OCI-LY3 (cell line): ENCODE measurements around the gene AAMP.
A peak's percentile ranks its signal among the peaks of the same experiment; 100 is the strongest.

Experiments
- H2AFZ ChIP-seq: fragments of 200-600, 300-600 bp; shearing (Covaris generic); 2 replicates; pipeline ENCODE4 v1.6.0; 2014; ENCODE audit warnings: antibody characterized with exemption, low read depth, low read length
- H3K27ac ChIP-seq: fragments of 200-600, 300-600 bp; sonication (generic); 2 replicates; pipeline ENCODE4 v1.5.1; 2014; ENCODE audit warnings: mild to moderate bottlenecking, low read length, moderate library complexity, mixed read lengths
- H3K27me3 ChIP-seq: fragments of 200-600, 300-600 bp; sonication (generic); 2 replicates; pipeline ENCODE4 v1.6.1; 2014; ENCODE audit warnings: low read depth, low read length, mixed read lengths
- H3K36me3 ChIP-seq: fragments of 200-600, 300-600 bp; sonication (generic); replicated peaks from 2 replicates; pipeline ENCODE3; 2014; ENCODE audit warnings: low read depth, low read length, mixed read lengths
- H3K4me1 ChIP-seq: fragments of 300-600, 200-600 bp; sonication (generic); 2 replicates; pipeline ENCODE4 v1.6.1; 2014; ENCODE audit warnings: low read length, mixed read lengths
- H3K4me2 ChIP-seq: fragments of 200-600, 300-600 bp; sonication (generic); 2 replicates; pipeline ENCODE4 v1.6.1; 2014; ENCODE audit warnings: low read length, mixed read lengths
- H3K4me3 ChIP-seq: fragments of 300-600, 200-600 bp; sonication (generic); 2 replicates; pipeline ENCODE4 v1.5.1; 2014; ENCODE audit warnings: antibody characterized with exemption, mild to moderate bottlenecking, low read length, moderate library complexity
- H3K79me2 ChIP-seq: fragments of 300-600, 200-600 bp; shearing (Covaris generic); 2 replicates; pipeline ENCODE4 v1.6.1; 2014; ENCODE audit warnings: mild to moderate bottlenecking, low read length, mixed read lengths
- H3K9ac ChIP-seq: fragments of 300-600, 200-600 bp; shearing (Covaris generic); 2 replicates; pipeline ENCODE4 v1.6.0; 2014; ENCODE audit warnings: mild to moderate bottlenecking, low read length, moderate library complexity
- H3K9me3 ChIP-seq: fragments of 200-600, 300-600 bp; shearing (Covaris generic); 2 replicates; pipeline ENCODE4 v1.6.1; 2014; ENCODE audit warnings: low read length, mixed read lengths; ENCODE audit not compliant: insufficient read depth
- H4K20me1 ChIP-seq: fragments of 200-600, 300-600 bp; sonication (generic); 2 replicates; pipeline ENCODE4 v1.6.1; 2016; ENCODE audit warnings: low read length, mixed read lengths; ENCODE audit not compliant: insufficient read depth
- EZH2phosphoT487 ChIP-seq: fragments of 200-600 bp; shearing (Covaris generic); IDR thresholded peaks from 2 replicates; pipeline ENCODE4 v1.6.1; 2018; ENCODE audit warnings: antibody characterized with exemption, mixed run types, low read depth
- TF ChIP-seq, protein P1 (sequence below): fragments of 200-600, 300-600 bp; sonication (generic); IDR thresholded peaks from 2 replicates; pipeline ENCODE4 v1.5.1; 2014; ENCODE audit warnings: antibody characterized with exemption, low read length, low read depth

The AAMP gene

DNA sequence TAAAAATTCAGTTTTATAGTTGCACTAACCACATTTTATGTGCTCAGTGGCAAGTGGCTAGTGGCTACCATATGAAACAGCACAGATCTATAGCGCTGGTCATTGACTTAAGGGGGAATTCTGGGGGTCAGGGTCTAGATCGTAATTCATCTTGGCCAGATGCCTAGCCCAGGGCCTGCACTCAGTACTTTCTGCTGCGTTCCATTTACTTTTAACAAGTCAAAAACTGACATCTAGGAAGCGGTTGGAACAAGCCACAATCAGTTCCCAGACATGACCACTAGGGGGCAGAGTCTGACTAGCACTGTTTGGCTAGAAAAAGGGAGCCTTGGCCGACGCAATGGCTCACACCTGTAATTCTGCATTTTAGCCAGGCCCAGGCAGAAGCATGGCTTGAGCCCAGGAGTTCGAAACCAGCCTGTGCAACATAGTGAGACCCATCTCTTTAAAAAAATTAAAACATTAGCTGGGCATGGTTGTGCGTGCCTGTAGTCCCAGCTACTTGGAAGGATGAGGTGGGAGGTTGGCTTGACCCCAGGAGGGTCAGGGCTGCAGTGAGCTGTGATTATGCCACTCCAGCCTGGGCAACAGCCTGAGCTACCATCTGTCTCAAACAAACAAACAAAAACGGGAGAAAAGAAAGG is 31.4 kb upstream of the AAMP start:
- Histone ChIP-seq H3K27ac (no peak overlapping the region), H3K4me3 (no peak overlapping the region), H3K9me3 (no peaks in the 10 kb centered on the region), H3K4me2 (peak overlapping the region; percentile 53; the same call in 1 of the 2 replicates), H4K20me1 (no peaks in the 10 kb centered on the region), H3K9ac (0 out of 2 replicates have a peak overlapping the region, but pooled peaks have one; percentile 39), H3K27me3 (no peaks in the 10 kb centered on the region), H3K36me3 (no peaks in the 10 kb centered on the region), H2AFZ (no peak overlapping the region), H3K79me2 (no peaks in the 10 kb centered on the region), H3K4me1 (no peaks in the 10 kb centered on the region)
- TF ChIP-seq EZH2phosphoT487, result no peak
- TF ChIP-seq, protein P1, sequence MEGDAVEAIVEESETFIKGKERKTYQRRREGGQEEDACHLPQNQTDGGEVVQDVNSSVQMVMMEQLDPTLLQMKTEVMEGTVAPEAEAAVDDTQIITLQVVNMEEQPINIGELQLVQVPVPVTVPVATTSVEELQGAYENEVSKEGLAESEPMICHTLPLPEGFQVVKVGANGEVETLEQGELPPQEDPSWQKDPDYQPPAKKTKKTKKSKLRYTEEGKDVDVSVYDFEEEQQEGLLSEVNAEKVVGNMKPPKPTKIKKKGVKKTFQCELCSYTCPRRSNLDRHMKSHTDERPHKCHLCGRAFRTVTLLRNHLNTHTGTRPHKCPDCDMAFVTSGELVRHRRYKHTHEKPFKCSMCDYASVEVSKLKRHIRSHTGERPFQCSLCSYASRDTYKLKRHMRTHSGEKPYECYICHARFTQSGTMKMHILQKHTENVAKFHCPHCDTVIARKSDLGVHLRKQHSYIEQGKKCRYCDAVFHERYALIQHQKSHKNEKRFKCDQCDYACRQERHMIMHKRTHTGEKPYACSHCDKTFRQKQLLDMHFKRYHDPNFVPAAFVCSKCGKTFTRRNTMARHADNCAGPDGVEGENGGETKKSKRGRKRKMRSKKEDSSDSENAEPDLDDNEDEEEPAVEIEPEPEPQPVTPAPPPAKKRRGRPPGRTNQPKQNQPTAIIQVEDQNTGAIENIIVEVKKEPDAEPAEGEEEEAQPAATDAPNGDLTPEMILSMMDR, result peak; percentile 79

DNA sequence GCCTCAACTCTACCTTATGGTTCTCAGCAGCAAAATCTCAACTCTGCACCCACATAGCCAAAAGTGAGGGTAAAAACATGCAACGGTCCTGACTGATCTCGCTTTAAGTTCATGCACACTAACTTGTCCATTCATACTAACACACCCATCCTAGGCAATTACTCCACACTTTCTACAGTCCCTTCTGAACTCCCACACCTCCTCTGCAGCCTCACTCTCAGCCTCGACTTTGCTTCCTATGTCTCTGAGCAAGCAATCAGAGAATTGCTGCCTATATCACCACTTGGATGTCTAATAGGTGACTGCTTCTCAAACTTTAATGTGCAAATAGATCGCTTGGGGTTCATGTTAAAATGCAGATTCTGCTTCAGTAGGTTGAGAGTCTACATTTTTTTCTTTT is 30.2 kb upstream of the AAMP start:
- Histone ChIP-seq H3K9ac (no peak overlapping the region), H3K4me3 (no peak overlapping the region), H3K9me3 (no peaks in the 10 kb centered on the region), H3K27me3 (no peaks in the 10 kb centered on the region), H3K4me1 (peaks cover 2% of the 10 kb centered on the region; the same call in 1 of the 2 replicates), H3K79me2 (no peaks in the 10 kb centered on the region), H4K20me1 (no peaks in the 10 kb centered on the region), H2AFZ (no peak overlapping the region), H3K4me2 (no peak overlapping the region), H3K27ac (no peak overlapping the region), H3K36me3 (no peaks in the 10 kb centered on the region)
- TF ChIP-seq, protein P1, result no peak
- TF ChIP-seq EZH2phosphoT487, result no peak

DNA sequence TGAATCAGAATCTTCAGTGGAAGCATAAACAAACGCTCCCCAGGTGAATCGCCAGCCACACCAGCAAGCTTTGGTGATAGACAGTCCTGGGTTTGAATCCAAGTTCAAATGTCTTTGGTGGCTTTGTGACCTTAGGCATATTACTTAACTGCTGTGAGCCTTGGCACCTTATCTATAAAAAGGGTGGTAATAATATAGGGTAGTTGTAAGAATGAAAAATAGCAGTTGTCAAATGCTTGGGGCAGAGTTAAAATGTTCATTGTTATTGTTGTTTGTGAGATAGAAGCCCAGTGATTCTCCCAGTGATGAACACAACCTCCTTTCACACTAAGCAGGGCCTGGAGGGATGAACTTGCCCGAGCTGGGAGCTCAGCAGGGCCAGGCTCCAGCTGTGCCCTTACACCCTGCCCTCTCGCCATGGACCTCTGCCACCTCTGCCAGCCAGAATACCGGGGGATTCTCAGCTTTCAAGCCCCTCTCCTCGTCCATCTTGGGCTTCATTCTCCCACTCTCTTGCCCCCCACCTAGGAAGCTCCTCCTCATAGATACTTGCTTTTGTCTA is 28.5 kb upstream of the AAMP start:
- Histone ChIP-seq H3K9ac (no peak overlapping the region), H4K20me1 (no peaks in the 10 kb centered on the region), H3K36me3 (no peaks in the 10 kb centered on the region), H3K27ac (no peak overlapping the region), H3K4me2 (no peak overlapping the region), H3K79me2 (no peaks in the 10 kb centered on the region), H2AFZ (no peak overlapping the region), H3K4me3 (no peak overlapping the region), H3K4me1 (peaks cover 4% of the 10 kb centered on the region; the same call in 1 of the 2 replicates), H3K9me3 (no peaks in the 10 kb centered on the region), H3K27me3 (no peaks in the 10 kb centered on the region)
- TF ChIP-seq EZH2phosphoT487, result no peak
- TF ChIP-seq, protein P1, result no peak

DNA sequence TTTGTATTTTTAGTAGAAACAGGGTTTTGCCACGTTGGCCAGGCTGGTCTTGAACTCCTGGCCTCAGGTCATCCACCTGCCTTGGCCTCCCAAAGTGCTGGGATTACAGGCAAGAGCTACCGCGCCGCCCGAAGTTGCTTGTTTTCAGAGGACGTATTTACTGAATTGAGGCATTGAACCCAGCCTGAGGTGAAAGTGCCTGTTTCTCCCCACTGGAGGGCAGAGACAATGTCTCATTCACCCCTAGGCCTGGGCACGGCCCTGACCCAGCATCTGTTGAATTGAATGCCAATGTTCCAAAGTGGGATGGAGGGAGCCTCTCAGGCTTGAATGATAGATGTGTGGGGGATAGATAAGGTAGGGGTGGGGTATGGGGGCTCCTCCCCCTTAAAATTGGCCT is 26.9 kb upstream of the AAMP start:
- no peaks in the 10 kb centered on the region for H3K36me3 ChIP-seq
- H3K27me3 ChIP-seq, result no peaks in the 10 kb centered on the region
- H3K9me3 ChIP-seq, result no peaks in the 10 kb centered on the region
- no peak for TF ChIP-seq EZH2phosphoT487
- TF ChIP-seq, protein P1, result no peak
- no peak overlapping the region for H3K4me3 ChIP-seq
- H3K79me2 ChIP-seq, result no peaks in the 10 kb centered on the region
- no peak overlapping the region for H3K9ac ChIP-seq
- no peak overlapping the region for H3K27ac ChIP-seq
- H4K20me1 ChIP-seq, result no peaks in the 10 kb centered on the region
- H3K4me2 ChIP-seq, result no peak overlapping the region
- no peak overlapping the region for H2AFZ ChIP-seq
- H3K4me1 ChIP-seq, result peaks cover 11% of the 10 kb centered on the region
